ENCODE measurements around the gene PAX8.

- TF ChIP-seq GATA2 (IDR thresholded peaks at IDR 0.05; ENCODE audit: low read depth, low read length) (no peak), GATA3 (IDR thresholded peaks at IDR 0.05; ENCODE audit: low read depth, low read length) (no peak)
Measured at GRCh38 chr2:113230531-113230930, 48.2 kb downstream of the PAX8 start.
